Measurements from ENCODE around the gene MCL1. TPM values are rescaled to one million over a fixed set of nuclear protein-coding genes. Genes with fewer than 3 reads are reported as not detected.
A peak's percentile ranks its signal among the peaks of the same experiment; 100 is the strongest.

Gene MCL1
- total and polyA plus RNA-seq, 10 of the 15 experiments (the other 5 are each of a cell fraction or from before 2014, with no cell fraction given), result 18.1 to 148 (median 86.4) TPM

DNA sequence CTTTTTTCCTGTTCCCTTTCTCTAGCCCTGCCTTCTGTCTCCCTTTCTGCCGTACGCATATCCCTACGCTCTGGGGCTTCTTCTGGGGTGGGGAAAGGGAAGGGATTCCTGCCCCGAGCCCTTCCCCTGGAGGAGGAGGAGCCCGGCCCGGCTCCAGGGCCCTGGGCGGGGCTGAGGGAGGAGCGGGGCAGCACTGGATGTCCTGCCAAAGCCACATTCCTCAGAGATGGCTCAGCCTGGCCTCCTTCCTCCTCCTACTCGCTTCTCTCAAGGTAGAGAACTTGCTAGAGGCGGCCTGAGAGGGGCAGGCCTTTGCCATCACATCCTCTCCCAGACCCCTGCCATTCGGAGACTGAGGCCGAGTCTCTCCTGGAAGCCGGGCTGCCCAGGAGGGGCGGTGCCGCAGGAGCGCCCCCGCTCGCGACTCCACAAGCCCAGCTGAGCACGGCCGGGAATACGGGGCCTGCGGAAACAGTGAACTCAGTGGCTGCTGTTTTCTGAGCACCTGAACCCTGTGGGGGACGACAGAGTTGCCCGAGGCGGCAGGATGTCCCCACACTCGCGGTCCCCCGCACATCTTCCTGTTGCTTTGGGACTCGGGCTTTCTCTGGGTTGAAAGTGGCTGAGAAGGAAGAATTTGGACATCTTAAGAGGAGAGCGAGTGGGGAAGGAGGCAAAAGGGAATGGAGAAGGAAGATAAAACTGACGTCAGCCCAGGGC, 18.0 kb downstream of the MCL1 start (continued):
- TF ChIP-seq MXI1 (IDR thresholded peaks at IDR 0.05; ENCODE audit: low read depth, low read length), result peak; percentile 27; the same call in 1 of the 2 replicates
- TF ChIP-seq STAT1 (conservative IDR thresholded peaks at IDR 0.05), result 0 out of 2 replicates have a peak, but pooled peaks have one; percentile 9
- TF ChIP-seq, protein P1, sequence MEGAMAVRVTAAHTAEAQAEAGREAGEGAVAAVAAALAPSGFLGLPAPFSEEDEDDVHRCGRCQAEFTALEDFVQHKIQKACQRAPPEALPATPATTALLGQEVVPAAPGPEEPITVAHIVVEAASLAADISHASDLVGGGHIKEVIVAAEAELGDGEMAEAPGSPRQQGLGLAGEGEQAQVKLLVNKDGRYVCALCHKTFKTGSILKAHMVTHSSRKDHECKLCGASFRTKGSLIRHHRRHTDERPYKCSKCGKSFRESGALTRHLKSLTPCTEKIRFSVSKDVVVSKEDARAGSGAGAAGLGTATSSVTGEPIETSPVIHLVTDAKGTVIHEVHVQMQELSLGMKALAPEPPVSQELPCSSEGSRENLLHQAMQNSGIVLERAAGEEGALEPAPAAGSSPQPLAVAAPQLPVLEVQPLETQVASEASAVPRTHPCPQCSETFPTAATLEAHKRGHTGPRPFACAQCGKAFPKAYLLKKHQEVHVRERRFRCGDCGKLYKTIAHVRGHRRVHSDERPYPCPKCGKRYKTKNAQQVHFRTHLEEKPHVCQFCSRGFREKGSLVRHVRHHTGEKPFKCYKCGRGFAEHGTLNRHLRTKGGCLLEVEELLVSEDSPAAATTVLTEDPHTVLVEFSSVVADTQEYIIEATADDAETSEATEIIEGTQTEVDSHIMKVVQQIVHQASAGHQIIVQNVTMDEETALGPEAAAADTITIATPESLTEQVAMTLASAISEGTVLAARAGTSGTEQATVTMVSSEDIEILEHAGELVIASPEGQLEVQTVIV (IDR thresholded peaks at IDR 0.05; ENCODE audit: borderline replicate concordance, partially characterized antibody), result no peak
- TF ChIP-seq IKZF1 (conservative IDR thresholded peaks at IDR 0.05), result peak; percentile 74
- TF ChIP-seq TAF1 (IDR thresholded peaks at IDR 0.05; ENCODE audit: borderline replicate concordance, low read depth, low read length), result 0 out of 2 replicates have a peak, but pooled peaks have one; percentile 28
- TF ChIP-seq PAX8 (IDR thresholded peaks at IDR 0.05), result no peak
- 0 out of 4 replicates have a peak, but pooled peaks of 1 of the 2 experiments have one; percentile 11 for TF ChIP-seq SRF (IDR thresholded peaks at IDR 0.05; ENCODE audit: low read depth in 2 of 2, low read length in 2 of 2)
- peak; percentile 41; the same call in 1 of the 2 replicates for TF ChIP-seq NBN (IDR thresholded peaks at IDR 0.05)
- TF ChIP-seq HCFC1 (IDR thresholded peaks at IDR 0.05; ENCODE audit: low read length), result 0 out of 2 replicates have a peak, but pooled peaks have one; percentile 0
- TF ChIP-seq, protein P2, sequence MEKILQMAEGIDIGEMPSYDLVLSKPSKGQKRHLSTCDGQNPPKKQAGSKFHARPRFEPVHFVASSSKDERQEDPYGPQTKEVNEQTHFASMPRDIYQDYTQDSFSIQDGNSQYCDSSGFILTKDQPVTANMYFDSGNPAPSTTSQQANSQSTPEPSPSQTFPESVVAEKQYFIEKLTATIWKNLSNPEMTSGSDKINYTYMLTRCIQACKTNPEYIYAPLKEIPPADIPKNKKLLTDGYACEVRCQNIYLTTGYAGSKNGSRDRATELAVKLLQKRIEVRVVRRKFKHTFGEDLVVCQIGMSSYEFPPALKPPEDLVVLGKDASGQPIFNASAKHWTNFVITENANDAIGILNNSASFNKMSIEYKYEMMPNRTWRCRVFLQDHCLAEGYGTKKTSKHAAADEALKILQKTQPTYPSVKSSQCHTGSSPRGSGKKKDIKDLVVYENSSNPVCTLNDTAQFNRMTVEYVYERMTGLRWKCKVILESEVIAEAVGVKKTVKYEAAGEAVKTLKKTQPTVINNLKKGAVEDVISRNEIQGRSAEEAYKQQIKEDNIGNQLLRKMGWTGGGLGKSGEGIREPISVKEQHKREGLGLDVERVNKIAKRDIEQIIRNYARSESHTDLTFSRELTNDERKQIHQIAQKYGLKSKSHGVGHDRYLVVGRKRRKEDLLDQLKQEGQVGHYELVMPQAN (conservative IDR thresholded peaks at IDR 0.05), result 0 out of 2 replicates have a peak, but pooled peaks have one; percentile 5
- no peak for TF ChIP-seq SP1 (IDR thresholded peaks at IDR 0.05; ENCODE audit: low read depth, low read length)
- TF ChIP-seq ATF7 (IDR thresholded peaks at IDR 0.05; ENCODE audit: low read depth), result 0 out of 2 replicates have a peak, but pooled peaks have one; percentile 66
- no peak for TF ChIP-seq NR2F1 (conservative IDR thresholded peaks at IDR 0.05)
- TF ChIP-seq MEF2B (IDR thresholded peaks at IDR 0.05; ENCODE audit: partially characterized antibody, poor library complexity, severe bottlenecking), result no peak
- TF ChIP-seq, protein P3, sequence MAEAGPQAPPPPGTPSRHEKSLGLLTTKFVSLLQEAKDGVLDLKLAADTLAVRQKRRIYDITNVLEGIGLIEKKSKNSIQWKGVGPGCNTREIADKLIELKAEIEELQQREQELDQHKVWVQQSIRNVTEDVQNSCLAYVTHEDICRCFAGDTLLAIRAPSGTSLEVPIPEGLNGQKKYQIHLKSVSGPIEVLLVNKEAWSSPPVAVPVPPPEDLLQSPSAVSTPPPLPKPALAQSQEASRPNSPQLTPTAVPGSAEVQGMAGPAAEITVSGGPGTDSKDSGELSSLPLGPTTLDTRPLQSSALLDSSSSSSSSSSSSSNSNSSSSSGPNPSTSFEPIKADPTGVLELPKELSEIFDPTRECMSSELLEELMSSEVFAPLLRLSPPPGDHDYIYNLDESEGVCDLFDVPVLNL (IDR thresholded peaks at IDR 0.05; ENCODE audit: low read depth, low read length), result no peak
- TF ChIP-seq RELB (IDR thresholded peaks at IDR 0.05; ENCODE audit: low read depth), result no peak; the same call in 1 of the 2 replicates
- no peak for TF ChIP-seq ZBTB11 (CRISPR knock-in tag; IDR thresholded peaks at IDR 0.05)
- TF ChIP-seq ZNF622 (IDR thresholded peaks at IDR 0.05), result no peak
- TF ChIP-seq POLR2A (IDR thresholded peaks at IDR 0.05; ENCODE audit: low read depth, low read length), result no peak; the same call in 1 of the 2 replicates
